GM21723 (cell line): ENCODE results near the gene ATF6.
A peak's percentile ranks its signal among the peaks of the same experiment; 100 is the strongest.
"Not testable (repeated sequence)": the region's sequence is repeated elsewhere in the genome, so short reads cannot be mapped to it uniquely, and the experiment has no call there.

Source experiments
- ATAC-seq: cut with Tn5 transposase; IDR thresholded peaks from one replicate; pipeline ENCODE4 v1.9.1; 2021; ENCODE audit warnings: mild to moderate bottlenecking, moderate library complexity; ENCODE audit not compliant: unreplicated experiment

Gene ATF6

DNA sequence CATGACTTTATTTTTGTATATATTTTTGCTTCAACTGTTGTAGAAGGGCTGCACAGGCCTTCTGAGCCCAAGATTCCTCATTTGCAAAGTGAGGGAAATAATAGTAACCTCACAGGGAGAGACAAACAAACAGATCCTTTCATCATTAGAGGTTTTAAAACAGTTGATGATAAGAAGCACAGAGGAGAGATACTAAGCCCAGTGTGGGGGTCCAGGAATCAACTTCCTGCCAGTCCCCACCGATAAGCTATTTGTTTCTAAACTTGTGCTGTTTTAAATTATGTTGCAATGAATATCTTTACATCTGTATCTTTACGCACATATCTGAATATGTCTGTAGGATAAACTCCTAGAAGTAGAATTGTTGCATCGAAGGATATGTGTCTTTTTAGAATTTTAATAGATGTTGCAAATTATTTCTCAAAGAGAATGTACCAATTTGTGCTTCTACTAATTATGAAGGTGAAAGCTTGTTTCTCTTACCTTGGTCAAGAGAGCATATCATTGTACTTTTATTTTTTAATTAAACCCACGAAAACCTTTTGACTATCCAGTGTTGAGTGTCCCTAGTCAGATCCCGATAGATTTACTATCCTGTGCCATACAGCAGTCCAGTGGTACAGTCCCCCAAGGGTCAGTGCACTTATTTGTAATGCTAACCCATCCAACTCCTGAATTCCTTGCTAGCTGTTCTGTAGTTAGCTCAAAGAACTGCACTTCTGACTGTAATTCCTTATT lies 34.0 kb upstream of the ATF6 start:
- ATAC-seq = no peak

- ATAC-seq = no peak
These were observed 32.6 kb upstream of the ATF6 start for GRCh38 chr1:161733526-161733925.

- ATAC-seq = no peak
These were observed 30.3 kb upstream of the ATF6 start for GRCh38 chr1:161735837-161736236.

- no peak for ATAC-seq
These were observed 29.7 kb upstream of the ATF6 start for GRCh38 chr1:161736335-161736969.

- ATAC-seq = no peak
These were observed 28.5 kb upstream of the ATF6 start for GRCh38 chr1:161737625-161738024.

GRCh38 chr1:161738627-161739287 lies 27.4 kb upstream of the ATF6 start:
- peak; percentile 64 for ATAC-seq

GRCh38 chr1:161739865-161740566 lies 26.1 kb upstream of the ATF6 start:
- no peak for ATAC-seq

DNA sequence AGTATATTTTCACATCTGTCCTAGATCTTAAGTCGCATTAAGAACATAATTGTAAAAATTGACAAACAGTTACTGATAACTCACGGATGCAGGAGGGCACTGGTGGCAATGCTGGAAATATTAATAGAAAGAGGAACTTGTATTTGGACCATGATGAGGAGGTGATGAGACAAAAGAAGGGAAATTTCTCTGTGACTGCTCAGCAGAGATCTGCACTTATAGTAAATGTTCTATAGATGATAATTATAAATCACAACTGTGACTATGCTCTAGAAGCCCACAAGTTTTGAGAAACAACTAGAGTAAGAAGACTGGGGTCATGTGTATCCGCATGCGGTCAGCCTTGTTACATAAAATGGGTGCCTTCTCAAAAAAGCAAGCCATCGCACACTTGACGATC lies 25.2 kb upstream of the ATF6 start:
- ATAC-seq = no peak

- ATAC-seq = no peak
These were observed 22.9 kb upstream of the ATF6 start for GRCh38 chr1:161743231-161743630.

- ATAC-seq = no peak
These were observed 18.3 kb upstream of the ATF6 start for GRCh38 chr1:161747801-161748200.

- ATAC-seq = peak; percentile 97
These were observed 16.4 kb upstream of the ATF6 start, which contains the start of gene DUSP12 for GRCh38 chr1:161749509-161750407. DUSP12 (plus strand) TSS chr1:161749786; CDS start chr1:161749802, 16 bp downstream.

DNA sequence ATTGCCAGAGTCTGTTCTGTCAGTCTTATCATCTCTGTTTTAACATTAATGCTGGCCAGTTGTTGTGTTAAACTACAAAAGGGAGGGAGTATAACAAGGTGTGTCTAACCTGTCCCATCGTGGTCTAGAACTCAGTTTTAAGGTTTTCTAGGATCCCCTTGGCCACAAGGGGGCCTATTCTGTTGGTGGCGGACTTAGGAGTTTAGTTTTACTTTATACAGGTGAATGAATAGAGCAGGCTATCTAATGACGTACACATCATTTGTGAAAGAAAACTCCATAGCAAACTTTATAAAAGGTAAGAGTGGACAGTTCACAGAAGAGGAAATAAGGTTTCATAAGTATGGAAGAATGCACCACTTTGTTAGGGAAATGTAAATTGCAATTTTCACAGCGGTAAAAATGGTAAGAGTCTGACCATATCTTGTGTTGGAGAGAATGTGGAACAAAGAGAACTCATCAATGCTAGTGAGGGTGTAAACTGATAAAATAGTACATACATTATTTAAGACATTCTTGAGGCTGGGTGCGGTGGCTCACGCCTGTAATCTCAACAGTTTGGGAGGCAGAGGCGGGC lies 2.5 kb upstream of the ATF6 start:
- ATAC-seq = no peak

- ATAC-seq = no peak
These were observed 2.3 kb downstream of the ATF6 start for GRCh38 chr1:161768461-161768860.

- no peak for ATAC-seq
These were observed 3.0 kb downstream of the ATF6 start for GRCh38 chr1:161768986-161769672.

DNA sequence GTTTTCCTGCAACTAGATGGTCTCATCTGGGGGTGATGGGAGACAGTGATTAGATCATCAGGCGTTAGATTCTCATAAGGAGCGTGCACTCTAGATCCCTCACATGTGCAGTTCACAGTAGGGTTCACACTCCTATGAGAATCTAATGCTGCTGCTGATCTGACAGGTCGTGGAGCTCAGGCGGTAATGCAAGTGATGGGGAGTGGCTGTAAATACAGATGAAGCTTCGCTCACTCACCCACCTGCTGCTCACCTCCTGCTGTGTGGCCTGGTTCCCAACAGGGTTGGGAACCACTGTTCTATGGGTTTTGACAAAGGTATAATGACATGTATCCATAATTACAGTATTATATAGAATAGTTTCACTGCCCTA lies 3.5 kb downstream of the ATF6 start:
- ATAC-seq = not testable (repeated sequence)

GRCh38 chr1:161770250-161770649 lies 4.1 kb downstream of the ATF6 start:
- no peak for ATAC-seq

DNA sequence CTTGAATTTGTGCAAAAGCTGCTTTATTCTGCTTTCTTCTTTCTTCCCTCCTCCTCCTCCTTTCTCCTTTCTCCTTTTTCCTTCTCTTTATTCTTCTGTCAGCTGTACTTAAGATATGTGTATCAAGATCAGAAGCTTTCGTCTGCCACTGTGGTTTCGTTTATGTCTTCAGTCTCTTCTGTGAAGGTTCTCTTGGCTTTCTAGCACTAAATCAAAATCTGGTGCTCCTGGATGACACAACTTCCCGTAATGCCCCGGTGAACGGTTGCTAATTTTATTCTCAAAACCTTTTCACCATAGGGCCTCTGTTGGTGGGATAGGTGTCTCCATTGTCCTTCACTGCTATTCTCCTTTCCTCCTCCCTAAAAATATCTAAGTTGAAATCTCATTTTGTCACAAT lies 5.0 kb downstream of the ATF6 start:
- ATAC-seq = no peak

GRCh38 chr1:161771973-161772372 lies 5.9 kb downstream of the ATF6 start:
- no peak for ATAC-seq

GRCh38 chr1:161772397-161772796 lies 6.3 kb downstream of the ATF6 start:
- no peak for ATAC-seq
